T-helper 22 cell (primary cell): Measurements from ENCODE around the gene PSMD11.
"Not testable (repeated sequence)": the region's sequence is repeated elsewhere in the genome, so short reads cannot be mapped to it uniquely, and the experiment has no call there.

Experiments used
- DNase-seq: peaks from one replicate; pipeline ENCODE4 v3.0.0-alpha.2; 2020; ENCODE audit warnings: low read depth

The PSMD11 gene

DNA sequence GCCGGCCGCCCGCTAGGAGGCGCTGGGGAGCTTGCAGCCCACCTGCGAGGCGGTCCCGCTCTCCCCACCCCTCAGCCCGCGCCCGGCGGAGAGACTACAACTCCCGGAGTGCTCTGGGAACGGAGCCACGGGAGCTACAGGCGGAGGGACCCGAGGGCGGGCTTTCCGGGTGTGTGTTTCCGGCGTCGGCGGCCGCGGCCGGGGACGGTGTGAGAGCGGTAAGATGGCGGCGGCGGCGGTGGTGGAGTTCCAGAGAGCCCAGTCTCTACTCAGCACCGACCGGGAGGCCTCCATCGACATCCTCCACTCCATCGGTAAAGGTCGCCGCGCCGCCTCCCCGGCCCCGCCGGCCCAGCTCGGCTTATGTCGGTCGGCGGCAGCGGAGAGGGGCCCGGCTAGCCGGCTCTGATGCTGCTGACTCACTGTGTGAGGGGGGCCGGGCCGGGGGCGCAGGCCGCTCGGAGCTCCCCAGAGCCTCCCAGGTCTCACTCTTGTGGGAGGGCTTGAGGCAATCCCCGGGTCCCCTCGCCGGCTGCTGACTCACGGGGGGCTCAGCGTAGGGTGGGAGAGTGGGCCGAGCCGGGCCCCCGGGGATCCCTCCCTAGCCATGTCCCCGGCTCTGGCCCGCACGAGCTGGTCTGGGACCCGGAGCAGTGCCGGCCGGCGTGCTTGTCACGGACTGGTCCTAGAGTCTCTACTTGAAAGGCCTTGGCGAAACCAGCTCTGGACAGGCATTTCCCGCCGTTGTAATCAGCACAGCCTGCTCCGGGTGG is at the start of gene PSMD11:
Gene PSMD11, plus strand, starts transcription at position 210 of the 773 bp plus-strand sequence. Its CDS starts 14 bp downstream, at position 224.
- DNase-seq, result peak; percentile 98

DNA sequence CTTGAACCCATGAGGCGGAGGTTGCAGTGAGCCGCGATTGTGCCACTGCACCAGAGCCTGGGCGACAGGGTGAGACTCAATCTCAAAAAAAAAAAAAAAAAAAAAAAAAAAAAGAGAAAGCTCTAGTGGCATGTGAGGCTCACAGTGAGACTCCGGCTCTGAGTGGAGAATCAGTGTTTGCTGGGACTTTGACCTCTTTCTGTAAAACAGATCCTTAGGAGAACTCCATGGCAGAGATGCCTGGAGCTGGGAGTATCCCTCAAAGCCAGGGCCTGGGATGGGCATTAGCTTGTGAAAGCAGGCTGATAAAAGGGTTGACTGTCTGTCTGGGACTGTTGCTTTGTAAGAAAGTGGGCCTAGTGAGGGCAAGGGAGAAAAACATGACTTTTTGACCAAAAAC is 48.0 kb upstream of the PSMD11 start:
- no peak for DNase-seq

GRCh38 chr17:32398946-32399345 is 45.4 kb upstream of the PSMD11 start:
- no peak for DNase-seq

DNA sequence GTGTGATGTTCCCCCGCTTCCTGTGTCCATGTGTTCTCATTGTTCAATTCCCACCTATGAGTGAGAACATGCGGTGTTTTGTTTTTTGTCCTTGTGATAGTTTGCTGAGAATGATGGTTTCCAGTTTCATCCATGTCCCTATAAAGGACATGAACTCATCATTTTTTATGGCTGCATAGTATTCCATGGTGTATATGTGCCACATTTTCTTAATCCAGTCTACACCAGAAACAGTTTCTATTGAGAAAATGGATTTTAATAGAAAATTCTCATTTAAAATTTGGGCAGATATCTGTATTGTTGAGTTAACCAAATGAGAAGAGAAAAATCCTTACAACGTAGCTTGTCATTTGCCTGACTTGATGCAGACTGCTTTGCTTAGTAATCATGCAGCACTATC is 34.2 kb upstream of the PSMD11 start:
- DNase-seq, result not testable (repeated sequence)

- DNase-seq, result no peak
Observed at GRCh38 chr17:32426894-32427293, 17.4 kb upstream of the PSMD11 start.

GRCh38 chr17:32429598-32429997 is 14.7 kb upstream of the PSMD11 start:
- DNase-seq, result no peak

DNA sequence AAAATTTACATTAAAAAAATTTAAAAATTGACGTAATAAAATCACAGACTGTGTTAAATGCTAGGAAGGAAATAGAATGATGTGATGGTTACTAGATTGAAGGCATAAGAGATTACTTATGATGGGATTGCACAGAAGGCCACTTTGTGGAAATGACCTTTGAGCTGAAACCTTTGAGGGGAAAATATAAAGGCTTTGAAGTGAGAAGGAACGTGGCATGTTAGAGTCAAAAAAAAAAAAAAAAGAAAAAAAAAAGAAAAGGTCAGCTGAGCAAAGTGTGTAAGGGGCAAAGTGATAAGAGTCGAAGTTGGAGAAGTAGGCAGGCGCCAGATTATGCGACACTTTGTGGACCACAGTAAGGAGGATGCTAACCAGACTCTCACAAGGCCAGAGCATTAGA is 3.6 kb upstream of the PSMD11 start:
- no peak for DNase-seq

DNA sequence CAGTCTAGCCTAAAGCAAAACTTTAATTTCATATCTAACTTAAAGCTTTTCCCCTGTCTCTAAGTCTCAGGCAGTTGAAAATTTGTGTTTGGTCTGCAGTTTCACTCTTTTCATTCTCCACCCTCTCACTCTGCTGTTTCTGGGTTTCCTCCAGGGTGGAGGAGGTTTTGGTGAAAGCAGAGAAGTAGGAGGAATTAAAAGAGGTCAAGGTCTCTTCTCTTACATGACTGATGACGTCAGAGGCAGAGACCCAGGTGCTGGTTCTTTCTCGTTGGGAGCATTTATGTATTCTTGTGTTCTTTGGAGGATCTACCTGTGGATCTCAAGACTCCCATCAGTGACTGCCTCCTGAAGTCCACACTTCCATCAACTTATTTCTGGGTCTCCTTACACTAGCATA is 2.4 kb upstream of the PSMD11 start:
- no peak for DNase-seq

- no peak for DNase-seq
Observed at GRCh38 chr17:32443827-32444300, 446 bp upstream of the PSMD11 start.

- peak; percentile 5 for DNase-seq
Observed at GRCh38 chr17:32445074-32445415, 735 bp downstream of the PSMD11 start.

DNA sequence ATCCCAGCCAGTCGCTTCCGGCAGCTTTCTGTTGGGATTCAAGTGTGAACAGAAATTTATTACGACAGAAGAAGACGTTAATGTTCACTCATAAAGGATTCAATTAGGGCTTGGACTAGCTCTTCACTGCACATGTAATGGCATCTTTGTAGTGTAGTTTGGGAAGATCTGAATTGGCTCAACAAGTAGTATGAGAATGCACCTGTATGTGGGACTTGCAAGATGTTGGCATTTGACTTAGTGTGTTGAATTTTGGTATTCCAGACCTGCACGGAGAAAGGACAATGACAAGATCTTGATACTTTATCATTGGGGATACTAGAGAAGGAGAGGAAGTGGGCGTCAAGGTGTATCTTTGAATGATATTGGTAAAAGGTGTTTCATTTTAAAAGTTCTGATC is 1.2 kb downstream of the PSMD11 start:
- no peak for DNase-seq

DNA sequence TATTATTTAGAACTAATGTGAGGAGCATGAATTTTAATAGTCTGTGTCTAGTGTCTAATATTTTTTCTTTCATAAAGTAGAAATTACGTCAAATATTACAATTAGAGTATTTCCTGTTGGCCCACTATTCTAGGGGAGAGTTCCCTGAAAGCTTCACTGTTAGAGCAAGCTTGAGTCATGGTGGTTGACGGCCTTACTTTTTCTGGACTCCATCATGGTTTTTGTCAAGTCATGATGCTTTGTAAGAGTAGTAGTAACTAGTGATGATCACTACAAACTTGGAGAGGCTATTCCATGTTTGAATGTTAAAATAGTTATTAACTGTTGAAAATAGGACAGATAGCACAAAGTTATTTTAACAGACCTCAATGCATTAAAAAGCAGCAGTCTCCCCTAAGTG is 1.7 kb downstream of the PSMD11 start:
- no peak for DNase-seq

DNA sequence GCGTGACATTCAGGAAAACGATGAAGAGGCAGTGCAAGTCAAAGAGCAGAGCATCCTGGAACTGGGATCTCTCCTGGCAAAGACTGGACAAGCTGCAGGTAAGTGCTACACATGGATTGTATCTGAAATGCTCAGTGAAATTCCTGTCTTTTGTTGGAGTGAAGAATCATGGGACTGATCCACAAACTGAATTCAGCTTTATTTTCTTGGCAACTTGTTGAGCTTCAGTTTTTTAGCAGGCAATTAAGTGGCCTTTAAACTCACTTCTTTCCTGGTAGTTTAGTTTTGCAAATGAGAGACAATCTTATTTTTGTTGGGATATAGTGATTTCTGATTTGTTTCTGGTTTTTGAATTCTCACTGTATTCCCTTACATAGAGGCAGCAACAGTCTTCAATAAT is 2.6 kb downstream of the PSMD11 start:
- DNase-seq, result no peak

- no peak for DNase-seq
Observed at GRCh38 chr17:32449963-32450362, 5.7 kb downstream of the PSMD11 start.

DNA sequence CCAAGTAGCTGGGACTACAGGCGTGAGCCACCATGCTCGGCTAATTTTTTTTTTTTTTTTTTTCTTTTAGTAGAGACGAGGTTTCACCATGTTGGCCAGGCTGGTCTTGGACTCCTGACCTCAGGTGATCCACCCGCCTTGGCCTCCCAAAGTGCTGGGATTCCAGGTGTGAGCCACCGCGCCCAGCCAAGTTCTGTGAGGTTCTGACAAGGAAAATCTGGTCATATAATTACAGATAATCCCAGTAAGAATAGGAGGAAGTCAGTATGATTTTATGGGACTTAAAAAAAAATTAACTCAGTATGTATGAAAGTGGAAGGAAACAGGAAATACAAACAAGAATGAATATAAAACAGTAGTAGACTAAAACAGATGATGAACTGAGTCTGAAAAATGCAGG is 6.1 kb downstream of the PSMD11 start:
- DNase-seq, result not testable (repeated sequence)

- no peak for DNase-seq
Observed at GRCh38 chr17:32451879-32452278, 7.6 kb downstream of the PSMD11 start.

DNA sequence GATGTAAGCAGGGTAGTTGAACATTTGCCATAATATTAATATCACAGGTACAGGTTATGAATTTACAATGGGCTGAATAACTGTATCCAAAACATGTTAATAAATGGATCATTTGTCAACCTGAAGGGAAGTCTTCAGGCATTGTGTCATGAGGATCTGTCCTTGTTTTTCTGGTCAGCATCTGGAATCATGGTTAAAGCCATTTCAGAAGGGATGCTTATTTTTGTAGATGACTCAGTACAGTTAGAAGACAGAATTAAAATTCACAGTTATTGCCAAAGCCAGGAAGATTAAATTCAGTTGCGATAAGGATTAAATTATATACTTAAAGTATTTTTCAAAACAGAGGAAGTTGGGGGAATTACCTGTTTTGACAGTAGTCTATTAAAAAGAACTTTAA is 8.0 kb downstream of the PSMD11 start:
- no peak for DNase-seq

DNA sequence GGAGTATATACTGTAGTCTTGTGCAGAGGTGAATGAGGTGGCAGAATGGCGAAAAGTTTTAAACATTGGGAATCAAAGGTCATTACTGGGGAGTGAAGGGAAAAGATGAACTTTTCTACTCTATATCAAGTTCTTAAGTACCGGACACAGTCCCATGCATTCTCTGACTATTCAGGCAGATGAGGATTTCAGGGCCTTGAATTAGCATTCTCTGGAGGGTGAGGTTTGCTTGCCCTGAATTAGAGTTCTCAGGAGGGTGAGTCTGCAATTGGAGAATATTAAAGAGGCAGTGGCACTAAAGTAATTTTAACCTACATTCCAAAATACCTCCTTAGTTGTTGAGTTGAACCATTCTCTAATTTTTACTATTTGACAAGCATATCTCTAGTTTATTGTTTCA is 9.1 kb downstream of the PSMD11 start:
- no peak for DNase-seq

- no peak for DNase-seq
Observed at GRCh38 chr17:32458371-32458770, 14.1 kb downstream of the PSMD11 start.

DNA sequence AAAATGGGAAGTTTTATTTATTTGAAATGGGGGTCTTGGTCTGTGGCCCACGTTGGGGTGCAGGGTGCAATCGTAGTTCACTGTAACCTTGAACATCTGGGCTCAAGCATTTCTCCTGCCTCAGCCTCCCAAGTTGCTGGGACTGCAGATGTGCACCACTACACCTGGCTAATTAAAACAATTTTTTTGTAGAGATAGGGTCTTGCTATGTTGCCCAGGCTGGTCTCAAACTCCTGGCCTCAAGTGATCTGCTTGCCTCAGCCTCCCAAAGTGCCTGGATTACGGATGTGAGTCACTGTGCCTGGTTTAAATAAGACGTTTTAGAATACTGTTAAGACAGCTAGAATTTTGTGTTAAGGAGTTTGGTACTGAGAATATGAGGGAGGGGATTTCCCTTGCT is 15.7 kb downstream of the PSMD11 start:
- no peak for DNase-seq

GRCh38 chr17:32461498-32461852 is 17.2 kb downstream of the PSMD11 start:
- no peak for DNase-seq

DNA sequence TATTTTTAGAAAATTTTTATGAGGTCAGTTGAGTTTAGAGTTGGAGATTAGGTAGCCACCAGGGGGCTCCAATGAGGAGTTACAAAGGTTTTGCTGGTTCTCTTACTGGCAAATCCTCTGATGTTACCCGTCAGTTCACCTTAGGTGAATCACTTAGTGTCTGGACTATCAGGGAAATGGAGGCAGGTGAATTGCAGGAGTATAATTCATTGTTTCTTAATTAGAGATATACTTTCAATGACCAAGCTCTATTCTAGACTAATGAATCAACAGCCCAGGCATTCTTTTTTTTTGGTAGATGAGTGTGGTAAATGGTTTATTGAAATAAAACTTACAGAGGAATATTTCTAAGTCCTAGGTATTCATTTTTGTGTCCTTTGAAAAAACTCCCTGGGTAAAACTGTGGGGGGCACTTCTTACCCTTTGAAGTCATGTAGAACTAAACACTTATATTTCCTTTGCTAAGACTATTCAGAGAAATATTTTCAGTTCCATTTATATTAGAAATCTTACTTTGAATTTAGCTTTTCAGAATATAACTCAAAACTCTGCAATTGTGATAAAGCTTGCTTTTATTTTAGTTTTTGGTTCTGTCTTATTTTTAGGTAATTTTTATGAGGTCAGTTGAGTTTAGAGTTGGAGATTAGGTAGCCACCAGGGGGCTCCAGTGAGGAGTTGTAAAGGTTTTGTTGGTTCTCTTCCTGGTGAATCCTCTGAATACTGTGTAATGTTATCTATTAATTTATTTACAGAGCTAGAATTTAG is 17.7 kb downstream of the PSMD11 start:
- peak; percentile 12 for DNase-seq

- DNase-seq, result no peak
Observed at GRCh38 chr17:32463304-32463703, 19.0 kb downstream of the PSMD11 start.

- DNase-seq, result no peak
Observed at GRCh38 chr17:32464374-32464773, 20.1 kb downstream of the PSMD11 start.
